Measurements from ENCODE around the gene APBA2. TPM values are rescaled to one million over a fixed set of nuclear protein-coding genes. Genes with fewer than 3 reads are reported as not detected.

Gene APBA2
- 6.6 and 10.4 TPM in 2 replicates for total RNA-seq

DNA sequence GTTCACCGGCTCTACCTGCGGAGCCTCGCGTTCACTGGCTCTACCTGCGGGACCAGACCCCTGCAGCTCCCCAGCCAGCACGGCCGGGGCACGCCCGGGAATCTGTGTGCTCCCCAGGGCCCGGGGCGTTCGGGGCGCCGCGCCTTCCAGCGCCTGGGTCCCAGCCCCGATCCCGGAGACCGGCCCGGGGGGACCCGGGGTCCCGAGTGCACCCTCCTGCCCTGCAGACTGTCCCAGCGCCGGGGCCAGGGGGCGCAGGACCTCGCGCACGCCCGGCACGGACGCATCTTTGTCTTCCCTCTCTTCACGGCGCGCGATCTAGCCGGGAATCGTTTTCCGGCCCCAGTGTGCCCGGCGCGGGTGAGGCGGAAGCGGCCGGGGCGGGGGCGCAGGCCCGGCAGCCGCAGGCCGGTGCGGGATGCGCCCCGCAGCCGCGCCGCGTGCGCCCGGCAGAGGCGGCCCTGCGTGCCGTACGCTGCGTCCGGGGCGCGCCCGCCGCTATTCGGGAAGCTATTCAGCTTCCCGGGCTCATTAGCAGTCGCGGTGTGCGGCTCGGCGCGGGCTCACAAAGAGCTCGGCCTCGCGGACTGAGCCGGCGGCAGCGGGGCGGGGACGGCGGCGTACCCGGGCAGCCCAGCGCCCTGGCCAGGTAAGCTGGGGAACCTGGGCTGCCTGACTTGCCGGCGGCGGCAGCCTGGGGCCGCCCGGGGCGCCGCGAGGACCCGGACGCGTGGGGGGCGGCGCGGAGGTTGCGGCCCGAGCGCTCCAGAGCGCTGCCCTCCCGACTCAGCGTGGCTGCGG lies at the start of gene APBA2:
Gene APBA2 (plus strand): TSS at position 345 of the 801 bp plus-strand sequence. CDS start 167,911 bp downstream, outside the sequence.

DNA sequence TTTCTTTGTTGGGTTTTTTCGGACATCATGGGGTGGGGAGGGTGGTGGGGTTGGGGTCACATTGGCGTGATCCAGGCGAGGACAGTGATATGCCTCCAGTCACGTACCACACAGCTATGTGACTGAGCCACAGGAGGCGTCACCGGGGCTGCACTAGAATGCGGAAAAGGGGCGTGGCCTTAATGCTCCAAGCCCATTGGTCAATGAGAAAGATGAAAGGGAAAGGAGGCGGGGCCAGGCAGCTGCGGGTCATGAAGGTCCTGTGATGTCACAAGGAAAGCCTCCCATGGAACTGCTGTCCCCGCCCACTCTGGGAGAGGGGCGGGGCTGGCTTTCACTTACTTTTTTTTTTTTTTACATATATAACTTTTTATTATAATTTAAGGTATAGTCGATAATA lies 37.3 kb upstream of the APBA2 start, which contains the start of gene GOLGA6L7:
Gene GOLGA6L7 (minus strand): TSS at position 124 of the 400 bp plus-strand sequence. CDS start 95 bp downstream, at position 29.

Other genes starting within 250 kb of the APBA2 start
- not detected in 2 replicates for gene GOLGA8M, start 173.6 kb upstream of the APBA2 start, total RNA-seq
- gene GOLGA6L7, start 37.3 kb upstream of the APBA2 start, total RNA-seq = not detected in 2 replicates